HG03175 (cell line): ENCODE results near the gene SYNE2.

Experiments
- ATAC-seq: cut with Tn5 transposase; IDR thresholded peaks from one replicate; pipeline ENCODE4 v1.9.1; 2021; ENCODE audit warnings: mild to moderate bottlenecking, moderate library complexity; ENCODE audit not compliant: unreplicated experiment

Gene SYNE2

DNA sequence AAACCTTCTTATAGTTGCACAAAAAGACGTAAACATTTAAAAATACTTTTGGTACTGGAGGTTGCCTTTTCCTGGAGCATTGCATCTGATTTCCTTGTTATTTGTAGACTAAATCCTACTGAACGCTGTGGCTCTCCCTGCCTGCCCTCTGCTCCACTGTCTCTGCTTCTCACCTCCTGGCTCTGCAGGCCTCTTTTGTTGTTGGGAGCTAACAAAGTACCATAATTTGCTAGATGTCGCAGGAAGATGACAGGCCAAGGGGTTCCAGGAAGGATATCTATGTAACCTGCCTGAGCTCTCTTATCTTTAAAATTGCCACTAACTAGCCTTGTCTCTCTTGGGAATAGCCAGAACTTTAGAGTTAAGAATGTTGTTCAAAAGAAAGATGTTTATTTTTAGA, 21.4 kb downstream of the SYNE2 start:
- ATAC-seq, result no peak

DNA sequence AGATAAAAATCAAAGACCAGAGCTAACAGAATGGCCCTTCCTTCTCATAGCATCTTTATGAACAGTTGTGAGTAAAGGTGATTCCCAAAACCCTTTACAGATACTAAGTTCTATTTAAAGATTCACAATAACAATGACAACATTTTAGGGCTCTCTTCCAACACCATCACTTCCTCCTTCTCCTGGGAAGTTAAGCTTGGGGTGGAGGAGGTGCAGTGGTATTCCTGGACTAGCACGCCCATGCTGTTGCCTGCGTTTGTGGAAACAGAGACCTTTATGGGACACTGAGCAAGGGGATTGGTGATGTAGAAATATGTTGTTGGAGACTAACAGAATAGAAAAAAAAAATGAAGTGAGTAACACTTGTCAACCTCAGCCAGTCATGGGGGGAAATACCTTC, 22.5 kb downstream of the SYNE2 start:
- no peak for ATAC-seq

DNA sequence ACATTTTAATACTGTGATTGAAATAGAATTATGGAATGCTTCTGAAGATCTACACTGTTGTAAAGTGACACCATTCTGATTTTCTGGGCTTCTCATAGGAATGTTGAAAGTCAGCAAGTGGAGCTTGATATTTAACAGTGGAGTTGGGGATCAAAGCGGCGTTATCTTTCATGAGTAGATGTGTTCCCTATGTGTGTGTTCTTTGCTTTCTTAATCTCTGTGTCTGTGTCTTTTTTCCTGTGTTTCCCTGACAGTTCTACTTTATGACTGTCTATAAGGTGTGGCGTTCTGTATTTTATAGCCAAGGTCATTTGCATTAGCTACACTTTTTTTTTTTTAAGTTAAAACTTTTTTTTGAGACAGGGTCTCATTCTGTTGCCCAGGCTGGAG, 24.7 kb downstream of the SYNE2 start:
- no peak for ATAC-seq

DNA sequence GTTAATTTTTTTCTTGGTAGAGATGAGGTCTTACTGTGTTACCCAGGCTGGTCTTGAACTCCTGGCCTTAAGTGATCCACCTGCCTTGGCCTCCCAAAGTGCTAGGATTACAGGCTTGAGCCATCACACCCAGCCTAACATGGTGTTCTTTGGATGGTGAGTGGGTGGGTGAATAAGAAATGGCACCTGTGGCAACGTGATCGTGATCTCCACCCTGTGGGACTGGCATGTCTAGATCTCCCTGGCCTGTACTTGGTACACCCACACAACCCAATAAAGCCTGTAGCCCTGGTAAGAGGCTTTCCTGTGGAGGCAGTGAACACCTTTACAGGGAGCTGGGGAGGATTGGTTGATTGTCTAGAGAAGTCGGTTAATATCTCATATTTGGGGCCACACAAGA, 25.2 kb downstream of the SYNE2 start:
- no peak for ATAC-seq

DNA sequence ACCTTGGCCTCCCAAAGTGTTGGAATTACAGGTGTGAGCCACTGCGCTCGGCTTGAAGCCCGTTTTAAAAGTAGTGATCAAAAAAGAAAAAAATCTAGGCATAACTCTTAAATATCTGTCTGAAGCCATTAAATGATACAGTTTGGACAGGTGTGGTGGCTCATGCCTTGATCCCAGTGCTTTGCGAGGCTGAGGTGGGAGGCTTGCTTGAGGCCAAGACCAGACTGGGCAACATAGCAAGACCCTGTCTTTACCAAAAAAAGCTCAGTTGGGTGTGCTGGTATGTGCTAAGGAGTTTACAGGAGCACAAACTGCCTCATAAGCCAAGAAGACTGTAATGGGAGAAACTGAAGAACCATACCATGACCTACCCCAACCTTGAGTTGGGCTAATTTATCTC, 26.0 kb downstream of the SYNE2 start:
- no peak for ATAC-seq

DNA sequence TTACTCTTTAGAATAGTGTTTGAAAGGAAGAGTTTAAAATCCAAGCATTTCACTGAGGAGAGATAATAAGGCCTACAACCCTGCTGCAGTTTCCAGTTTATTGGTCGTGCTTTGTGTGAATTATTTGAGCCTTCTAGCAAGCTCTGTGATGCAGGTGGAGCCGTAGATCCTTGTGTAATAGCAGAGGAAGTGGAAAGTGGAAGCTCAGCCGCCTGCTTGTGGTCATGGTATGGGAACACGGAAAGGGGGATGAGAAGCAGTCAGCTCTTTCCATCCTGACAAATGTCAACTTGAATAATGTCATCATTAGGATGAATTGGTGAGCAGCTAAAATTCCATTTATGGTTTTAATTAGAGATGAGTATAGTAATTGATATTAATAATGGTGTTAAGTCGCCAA, 29.1 kb downstream of the SYNE2 start:
- ATAC-seq, result no peak

DNA sequence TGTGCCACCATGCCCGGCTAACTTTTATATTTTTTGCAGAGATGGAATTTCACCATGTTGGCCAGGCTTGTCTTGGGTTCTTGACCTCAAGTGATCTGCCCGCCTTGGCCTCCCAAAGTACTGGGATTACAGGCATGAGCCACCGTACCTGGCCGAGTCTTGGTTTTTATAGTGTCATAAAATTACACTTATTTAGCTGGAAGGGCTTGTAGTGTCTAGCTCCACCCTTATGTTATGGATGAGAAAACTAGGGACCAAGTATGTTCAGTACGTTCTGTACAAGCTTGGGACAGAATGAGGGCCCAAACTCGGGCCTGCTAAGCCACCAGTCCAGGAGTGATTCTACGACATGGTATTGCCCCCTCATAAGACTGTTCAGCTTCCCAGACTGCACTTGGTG, 35.1 kb downstream of the SYNE2 start:
- ATAC-seq, result no peak

DNA sequence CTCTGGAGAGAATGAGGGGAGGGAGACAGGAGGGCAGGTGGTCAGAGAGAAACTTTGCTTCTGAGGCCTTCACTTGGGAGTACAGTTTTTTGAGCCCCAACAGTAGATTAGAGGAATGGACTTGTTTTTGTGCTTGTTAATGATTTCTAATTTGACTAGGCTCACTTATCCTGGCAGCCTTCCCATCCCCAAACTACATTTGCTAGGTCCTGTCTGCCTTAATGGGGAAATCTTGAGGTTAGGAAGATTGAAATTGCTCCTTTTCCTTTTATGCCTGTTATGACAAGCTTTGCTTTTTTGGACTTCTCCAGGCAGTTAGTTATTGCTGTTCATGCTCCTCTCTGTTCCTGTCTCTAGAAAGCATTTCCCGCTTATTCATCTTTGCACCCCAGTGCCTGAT, 37.7 kb downstream of the SYNE2 start:
- no peak for ATAC-seq

DNA sequence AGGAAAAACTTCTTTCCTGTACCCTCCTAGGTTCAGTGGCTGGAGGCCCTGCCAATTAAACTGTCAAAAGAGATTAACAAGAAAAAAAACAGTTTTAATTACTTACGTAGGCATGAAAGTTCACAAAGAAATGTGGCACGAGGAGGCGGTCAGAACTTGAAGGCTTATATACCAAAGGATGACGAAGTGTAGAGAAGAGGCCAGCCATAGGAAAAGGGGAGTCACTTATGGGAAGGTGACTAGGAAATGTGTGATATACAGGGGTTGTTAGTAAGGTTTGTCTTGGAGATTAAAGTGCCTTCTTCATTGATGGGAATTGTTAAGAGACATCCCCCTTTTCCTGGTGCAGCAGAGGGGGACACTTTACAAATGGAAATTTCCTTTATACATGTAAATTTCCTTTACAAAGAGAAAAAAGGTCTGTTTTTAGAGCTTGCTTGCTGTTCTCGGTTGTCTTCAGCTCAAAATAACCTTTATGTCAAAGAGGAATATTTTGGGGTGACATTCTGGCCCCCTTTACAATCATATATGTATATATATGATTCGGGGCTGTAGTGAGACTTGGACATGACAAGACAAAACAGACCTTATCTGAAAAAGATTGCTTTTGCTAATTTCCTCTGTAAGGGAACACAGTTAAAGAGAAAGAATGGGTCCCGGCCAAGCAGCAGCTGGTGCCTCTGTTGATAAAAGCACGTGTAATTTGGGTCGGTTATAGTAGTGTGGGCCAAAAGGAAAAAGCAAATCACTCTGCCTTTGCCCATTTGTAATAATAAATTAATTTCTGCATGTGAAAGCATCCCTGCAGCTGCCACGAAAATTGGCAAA, 38.6 kb downstream of the SYNE2 start:
- no peak for ATAC-seq

DNA sequence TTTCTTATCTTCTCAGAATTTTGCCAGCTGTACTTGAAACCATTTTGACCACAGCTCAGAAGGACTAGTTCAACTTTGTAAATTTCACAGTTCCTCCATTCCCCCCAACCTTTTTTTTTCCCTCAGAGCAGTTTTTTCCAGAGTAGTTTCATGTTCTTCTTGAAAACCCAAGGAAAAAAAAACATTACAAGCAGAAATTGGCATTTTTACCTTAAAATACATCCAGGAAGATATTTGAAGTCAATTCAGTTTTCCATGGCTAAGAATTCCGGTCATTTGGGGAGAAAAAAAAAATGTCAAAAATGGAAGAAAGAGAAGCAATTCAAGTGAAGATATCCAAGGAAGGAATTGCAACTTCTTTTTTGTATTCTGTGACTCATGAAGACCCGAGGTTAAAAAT, 39.5 kb downstream of the SYNE2 start:
- ATAC-seq, result no peak

DNA sequence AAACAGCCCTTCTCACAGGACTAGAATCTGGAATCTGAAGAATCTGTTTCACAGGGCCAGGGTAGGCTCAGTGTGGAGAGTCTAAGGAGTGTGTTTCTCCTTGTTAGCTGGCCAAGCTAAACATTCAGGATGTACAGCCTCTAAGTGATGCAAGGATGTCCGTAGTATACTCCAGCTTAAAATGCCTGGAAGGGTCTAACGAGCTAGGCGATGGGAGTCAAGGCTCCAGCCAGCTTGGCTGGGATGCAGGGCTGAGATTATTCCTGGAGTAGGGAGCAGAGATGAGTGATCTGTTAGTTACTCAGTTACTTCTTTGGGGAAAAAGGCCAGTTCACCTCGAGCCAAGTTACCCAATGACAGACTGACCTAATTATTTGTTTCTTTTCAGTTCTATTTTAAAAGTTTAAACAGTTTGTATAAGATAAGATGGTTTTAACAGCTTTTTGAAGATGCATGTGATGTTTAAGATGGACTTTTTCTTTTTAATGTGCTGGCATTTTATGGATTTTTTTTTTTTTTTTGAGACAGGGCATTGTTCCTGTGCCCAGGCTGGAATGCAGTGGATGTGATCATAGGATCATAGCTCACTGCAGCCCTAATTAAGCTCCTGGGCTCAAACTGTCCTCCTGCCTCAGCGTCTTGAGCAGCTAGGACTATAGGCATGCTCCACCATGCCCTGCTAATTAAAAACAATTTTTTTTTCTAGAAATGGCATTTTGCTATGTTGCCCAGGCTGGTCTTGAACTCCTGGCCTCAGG, 41.1 kb downstream of the SYNE2 start:
- no peak for ATAC-seq

DNA sequence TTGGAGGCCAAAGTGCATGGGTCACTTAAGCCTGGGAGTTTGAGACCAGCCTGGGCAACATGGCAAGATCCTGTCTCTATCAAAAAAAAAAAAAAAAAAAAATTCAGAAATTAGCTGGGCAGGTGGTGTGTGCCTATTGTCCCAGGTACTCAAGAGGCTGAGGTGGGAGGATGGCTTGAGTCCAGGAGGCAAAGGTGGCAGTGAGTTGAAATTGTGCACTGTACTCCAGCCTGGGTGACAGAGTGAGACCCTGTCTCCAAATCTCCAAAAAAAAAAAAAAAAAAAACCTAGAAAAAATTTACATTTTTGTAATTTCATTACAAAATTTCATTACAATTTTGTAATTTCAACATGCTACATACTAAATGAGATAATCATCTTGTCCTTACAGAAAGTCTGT, 42.7 kb downstream of the SYNE2 start:
- no peak for ATAC-seq

DNA sequence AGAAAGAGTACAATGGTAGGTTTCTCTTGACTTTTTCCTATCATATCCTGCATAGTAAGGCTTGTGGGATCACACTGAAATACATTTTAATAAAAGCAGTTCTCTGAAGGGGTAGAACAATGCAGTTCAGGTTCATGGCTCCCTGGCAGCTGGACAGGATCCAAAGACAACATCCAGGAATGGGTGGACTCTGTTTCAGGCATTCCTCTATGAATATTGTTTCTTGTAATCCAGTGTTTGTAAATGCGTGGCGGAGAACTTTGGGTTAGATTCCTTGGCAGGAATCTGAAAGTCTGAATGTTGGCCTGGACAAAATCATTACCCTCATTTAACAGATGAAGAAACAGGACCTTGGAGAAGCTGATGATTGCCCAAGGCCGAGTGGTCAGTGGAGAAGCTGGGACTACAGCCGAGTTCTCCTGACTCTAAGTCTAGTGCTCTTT, 43.5 kb downstream of the SYNE2 start:
- no peak for ATAC-seq

DNA sequence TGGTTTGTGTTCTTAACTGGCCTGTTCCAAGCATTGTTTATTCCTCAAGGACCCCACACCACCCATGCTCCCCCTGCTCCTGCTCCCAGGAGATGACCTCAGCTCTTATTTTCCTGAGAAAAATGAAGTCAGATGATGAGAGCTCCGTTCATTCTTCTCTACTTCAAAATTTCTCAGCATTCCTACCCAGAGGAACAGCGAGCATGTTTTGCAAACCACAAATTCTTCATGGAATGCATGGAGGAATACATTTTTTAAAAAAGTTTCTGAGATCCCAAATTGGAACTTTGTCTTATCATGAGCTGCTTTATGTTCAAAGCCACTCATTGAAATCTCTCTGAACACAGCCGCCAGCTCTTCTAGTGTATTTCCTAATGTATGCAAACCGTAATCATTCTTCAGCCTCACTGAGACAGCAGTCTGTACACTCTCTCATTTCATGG, 44.9 kb downstream of the SYNE2 start:
- no peak for ATAC-seq

DNA sequence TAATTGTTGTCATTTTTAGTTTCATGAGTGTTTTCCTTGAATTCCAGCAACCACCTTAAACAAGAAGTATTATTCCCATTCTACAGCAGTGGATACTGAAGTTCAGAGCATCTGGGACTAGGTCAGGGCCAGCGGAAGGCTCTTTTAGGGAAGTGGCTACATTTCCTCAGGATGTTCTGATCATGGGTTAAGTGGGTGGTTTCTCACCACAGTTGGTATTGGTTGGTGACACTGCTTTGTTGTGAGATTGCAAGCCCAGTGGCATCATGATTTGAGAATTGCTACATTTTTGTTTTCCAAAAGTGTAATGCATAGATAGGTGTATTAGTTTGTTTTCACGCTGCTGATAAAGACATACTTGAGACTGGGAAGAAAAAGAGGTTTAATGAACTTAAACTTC, 47.1 kb downstream of the SYNE2 start:
- no peak for ATAC-seq

DNA sequence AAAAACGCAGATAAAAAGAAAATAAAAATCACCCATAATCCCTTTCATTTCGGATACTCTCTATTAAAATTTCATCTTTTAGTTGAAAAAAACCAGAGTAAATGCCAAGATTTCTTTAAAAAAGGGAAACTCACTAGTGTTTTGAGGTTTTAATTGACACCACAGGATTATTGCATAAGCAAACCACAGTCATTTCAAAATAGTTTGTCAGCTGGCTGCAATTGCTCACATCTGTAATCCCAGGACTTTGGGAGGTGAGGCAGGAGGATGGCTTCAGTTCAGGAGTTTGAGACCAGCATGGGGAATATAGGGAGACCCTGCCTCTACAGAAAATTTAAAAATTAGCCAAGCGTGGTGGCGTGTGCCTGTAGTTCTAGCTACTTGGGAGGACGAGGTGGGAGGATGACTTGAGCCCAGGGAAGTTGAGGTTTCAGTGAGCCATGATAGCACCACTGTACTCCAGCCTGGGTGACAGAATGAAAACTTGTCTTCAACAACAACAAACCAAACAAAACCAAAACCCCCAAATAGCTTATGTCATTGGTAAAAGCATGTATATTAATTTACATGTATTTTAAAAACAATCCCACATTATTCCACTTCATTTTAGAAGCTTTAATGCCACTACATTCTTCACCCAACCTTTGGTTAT, 48.8 kb downstream of the SYNE2 start:
- no peak for ATAC-seq

DNA sequence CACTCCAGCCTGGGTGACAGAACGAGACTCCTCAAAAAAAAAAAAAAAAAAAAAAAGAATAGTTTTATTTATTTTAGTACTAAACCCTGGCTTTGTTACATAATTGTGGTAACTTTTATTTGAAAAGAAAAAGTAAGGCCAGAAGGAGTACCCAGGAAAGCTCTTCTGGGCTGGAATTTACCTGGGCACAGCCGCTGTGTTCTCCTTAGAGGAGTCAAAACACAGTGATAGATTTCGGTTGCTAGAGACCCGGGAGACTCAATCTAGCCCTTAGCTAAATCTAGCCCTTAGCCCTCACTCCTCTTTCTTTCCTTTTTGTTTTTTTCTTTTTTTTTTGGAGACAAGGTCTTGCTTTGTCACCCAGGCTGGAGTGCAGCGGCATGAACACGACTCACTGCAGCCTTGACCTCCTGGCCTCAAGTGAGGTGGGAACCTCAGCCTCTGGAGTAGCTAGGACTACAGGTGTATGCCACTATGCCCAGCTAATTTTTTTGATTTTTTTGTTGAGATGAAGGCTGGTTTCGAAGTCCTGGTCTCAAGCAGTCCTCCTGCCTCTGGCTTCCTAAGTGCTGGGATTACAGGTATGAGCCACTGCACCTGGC, 49.7 kb downstream of the SYNE2 start:
- ATAC-seq, result no peak

DNA sequence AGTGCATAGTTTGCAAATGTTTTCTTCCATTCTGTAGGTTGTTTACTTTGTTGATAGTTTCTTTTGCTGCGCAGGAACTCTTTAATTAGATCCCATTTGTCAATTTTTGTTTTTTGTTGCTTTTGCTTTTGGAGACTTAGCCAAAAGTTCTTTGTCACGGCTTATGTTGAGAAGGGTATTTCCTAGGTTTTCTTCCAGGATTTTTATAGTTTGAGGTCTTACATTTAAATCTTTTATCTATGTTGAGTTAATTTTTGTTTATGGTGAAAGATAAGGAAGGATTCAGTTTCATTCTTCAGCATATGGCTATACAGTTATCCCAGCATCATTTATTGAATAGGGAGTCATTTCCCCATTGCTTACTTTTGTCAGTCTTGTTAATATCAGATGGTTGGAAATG, 51.9 kb downstream of the SYNE2 start:
- ATAC-seq, result no peak

DNA sequence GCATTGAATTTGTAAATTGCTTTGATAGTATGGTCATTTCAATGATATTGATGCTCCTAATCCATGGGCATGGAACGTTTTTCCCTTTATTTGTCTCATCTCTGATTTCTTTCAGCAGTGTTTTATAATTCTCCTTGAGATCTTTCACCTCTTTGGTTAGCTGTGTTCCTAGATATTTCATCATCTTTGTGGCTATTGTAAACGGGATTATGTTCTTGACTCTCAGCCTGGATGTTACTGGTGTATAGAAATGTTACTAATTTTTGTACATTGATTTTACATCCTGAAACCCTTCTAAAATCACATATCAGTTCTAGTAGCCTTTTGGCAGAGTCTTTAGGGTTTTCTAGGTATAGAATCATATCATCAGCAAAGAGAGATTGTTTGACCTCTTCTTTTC, 52.6 kb downstream of the SYNE2 start:
- no peak for ATAC-seq

DNA sequence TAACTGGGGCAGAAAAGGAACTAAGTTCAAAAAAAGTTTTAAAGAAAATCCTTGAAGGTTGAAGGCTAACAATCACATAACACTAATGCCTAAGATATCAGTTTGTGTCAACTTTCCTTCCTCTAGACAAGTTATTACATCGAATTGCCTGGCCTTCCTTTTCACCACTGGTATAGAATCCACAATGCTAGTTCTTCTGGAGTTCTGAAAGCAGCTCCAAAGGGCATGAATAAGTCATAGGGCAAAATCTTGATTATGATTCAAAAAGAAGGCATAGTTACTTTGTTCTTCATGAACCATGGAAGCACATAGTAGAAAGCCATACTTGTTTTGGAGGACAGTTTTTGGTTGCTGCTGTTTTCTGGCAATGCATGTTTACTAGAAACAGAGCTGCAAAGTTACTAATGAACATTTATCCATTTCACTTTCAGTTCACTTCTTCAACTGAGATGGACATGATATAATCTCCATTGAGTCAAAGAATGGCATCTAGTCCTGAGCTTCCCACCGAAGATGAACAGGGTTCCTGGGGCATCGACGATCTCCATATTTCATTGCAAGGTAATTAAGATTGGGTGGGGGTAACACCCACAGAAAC, 56.0 kb downstream of the SYNE2 start:
- no peak for ATAC-seq

DNA sequence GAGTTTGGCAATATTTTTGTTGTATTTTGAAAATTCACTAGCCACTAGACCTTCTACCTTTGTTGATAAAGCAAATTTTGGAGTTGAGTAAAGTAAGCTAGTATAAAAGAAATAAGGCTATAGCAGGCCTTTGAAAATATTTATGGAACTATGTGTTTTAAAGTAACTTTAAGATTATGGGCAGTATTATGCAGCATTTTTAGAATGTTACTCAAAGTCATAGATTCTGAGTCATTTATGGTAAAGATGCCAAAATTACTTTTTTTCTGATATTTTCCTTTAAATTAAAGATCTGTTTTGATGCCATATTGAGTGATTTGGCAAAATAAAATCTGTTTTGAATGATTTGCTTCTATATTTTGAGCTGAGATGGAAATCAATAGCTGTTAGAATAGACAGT, 57.2 kb downstream of the SYNE2 start:
- no peak for ATAC-seq
